Fibroblast of pulmonary artery (primary cell): Measurements from ENCODE around the gene FBXW11.

Experiments used
- DNase-seq: peaks from one replicate; pipeline ENCODE4 v3.0.0-alpha.2; 2010; ENCODE audit warnings: low read depth
- H3K4me3 ChIP-seq: replicated peaks from 2 replicates; pipeline ENCODE4 v1.5.1; 2011; ENCODE audit warnings: low read depth, mild to moderate bottlenecking, control low read depth, low read length, moderate library complexity
- TF ChIP-seq, protein P1 (sequence below): IDR thresholded peaks from 2 replicates; pipeline ENCODE4 v1.5.1; 2011; ENCODE audit warnings: mild to moderate bottlenecking, control low read depth, low read length, inconsistent platforms; ENCODE audit errors: missing control alignments

FBXW11 gene

GRCh38 chr5:172007175-172008110 lies 1.0 kb upstream of the FBXW11 start:
- TF ChIP-seq, protein P1, sequence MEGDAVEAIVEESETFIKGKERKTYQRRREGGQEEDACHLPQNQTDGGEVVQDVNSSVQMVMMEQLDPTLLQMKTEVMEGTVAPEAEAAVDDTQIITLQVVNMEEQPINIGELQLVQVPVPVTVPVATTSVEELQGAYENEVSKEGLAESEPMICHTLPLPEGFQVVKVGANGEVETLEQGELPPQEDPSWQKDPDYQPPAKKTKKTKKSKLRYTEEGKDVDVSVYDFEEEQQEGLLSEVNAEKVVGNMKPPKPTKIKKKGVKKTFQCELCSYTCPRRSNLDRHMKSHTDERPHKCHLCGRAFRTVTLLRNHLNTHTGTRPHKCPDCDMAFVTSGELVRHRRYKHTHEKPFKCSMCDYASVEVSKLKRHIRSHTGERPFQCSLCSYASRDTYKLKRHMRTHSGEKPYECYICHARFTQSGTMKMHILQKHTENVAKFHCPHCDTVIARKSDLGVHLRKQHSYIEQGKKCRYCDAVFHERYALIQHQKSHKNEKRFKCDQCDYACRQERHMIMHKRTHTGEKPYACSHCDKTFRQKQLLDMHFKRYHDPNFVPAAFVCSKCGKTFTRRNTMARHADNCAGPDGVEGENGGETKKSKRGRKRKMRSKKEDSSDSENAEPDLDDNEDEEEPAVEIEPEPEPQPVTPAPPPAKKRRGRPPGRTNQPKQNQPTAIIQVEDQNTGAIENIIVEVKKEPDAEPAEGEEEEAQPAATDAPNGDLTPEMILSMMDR: no peak
- peak overlapping the region; percentile 96 for H3K4me3 ChIP-seq
- peak; percentile 31 for DNase-seq

DNA sequence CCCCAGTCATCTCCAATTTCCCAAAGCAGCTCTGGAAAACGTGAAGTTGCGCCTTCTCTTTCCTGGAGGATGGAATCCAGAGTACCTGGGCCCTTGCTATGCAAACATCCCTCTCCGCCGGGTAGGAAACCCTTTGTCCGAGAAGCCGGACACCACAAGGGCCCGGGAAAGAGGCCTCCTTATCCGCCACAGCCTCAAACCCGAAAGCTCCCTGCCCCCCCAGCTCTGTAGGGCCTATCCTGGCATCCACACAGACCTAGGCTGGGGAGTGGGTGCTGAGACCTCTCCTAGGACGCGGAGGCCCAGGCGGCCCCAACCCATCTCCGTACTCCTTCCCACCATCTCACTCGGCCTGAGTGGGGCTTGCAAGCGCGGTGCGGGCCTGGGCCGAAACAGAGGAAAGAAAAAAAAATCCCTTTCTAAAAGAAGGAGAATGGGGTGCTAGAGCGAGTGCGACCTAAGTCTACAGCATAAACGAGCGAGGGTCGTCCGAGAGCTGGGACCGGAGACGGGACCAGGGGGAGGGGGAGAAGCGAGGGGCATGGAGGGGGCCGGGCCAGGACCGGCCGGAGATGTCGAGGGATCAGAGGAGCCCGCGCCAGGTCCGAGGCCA lies 624 bp downstream of the FBXW11 start:
- no peak for DNase-seq
- peak overlapping the region; percentile 96 for H3K4me3 ChIP-seq
- TF ChIP-seq, protein P1: no peak

DNA sequence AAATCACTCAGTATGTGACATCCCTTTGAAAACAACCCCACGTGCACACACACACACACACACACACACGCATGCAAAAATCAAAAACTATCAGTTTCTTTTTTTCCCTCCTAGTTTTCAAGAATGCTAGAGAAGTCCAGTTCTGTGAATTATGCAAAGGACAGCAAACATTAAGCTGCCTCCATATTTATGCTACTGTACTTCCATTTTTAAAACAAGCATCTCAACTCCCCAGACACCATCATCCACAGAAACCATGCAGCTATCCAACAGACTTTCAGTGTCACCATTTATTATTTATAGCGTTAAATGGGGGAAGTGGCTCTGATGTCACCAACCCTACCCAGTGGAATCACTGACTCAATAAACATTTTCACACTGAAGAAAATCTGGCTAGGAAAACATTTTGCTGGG lies 1.6 kb downstream of the FBXW11 start:
- H3K4me3 ChIP-seq: peak overlapping the region; percentile 96
- TF ChIP-seq, protein P1: no peak
- DNase-seq: no peak

- DNase-seq: peak; percentile 35
- peak overlapping the region; percentile 96 for H3K4me3 ChIP-seq
- TF ChIP-seq, protein P1: no peak
Observed at GRCh38 chr5:172003746-172004145, 2.7 kb downstream of the FBXW11 start.

DNA sequence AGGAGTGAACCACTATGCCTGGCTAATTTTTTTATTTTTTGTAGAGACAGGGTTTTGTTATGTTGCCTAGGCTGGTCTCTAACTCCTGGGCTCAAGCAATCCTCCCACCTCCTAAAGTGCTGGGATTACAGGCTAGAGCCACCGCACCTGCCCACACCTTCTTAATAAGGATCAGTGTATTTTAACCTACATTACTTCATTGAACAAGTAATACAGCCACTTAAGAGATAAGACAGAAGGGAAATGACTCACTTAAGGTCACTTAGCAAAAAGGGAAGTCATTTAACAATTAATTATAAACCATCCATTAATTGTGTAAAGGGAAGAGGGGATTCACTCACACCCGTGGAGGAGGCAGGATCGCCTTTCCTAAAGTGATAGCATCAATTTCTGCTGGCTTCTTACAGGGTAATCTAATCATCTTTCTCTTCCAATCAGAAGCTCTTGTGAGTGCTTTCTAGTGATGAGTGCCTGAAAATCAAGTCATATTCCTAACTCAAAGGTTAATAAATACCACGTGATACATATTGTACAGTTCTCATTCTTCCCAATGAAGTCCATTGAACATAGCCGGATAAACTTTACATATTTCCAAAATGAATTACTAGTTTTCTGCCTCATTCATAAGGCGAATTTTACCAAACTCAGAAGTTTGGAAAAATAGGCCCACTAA lies 3.5 kb downstream of the FBXW11 start:
- TF ChIP-seq, protein P1: no peak
- no peak for DNase-seq
- H3K4me3 ChIP-seq: no peak overlapping the region

GRCh38 chr5:172002310-172002709 lies 4.1 kb downstream of the FBXW11 start:
- peak; percentile 34 for DNase-seq
- no peak overlapping the region for H3K4me3 ChIP-seq
- TF ChIP-seq, protein P1: peak; percentile 60
